NCI-H2227 (cell line): ENCODE measurements around the gene INTS6L.
"Not testable (repeated sequence)": the region's sequence is repeated elsewhere in the genome, so short reads cannot be mapped to it uniquely, and the experiment has no call there.

Experiments
- DNase-seq: peaks from one replicate; lab custom pipeline; 2025; ENCODE audit not compliant: unreplicated experiment; lab: John Stamatoyannopoulos, UW

The INTS6L gene

GRCh38 chrX:135522132-135522530 is 1.7 kb downstream of the INTS6L start:
- no peak for DNase-seq

GRCh38 chrX:135522878-135523693 is 2.6 kb downstream of the INTS6L start:
- DNase-seq, result no peak

- peak; percentile 41 for DNase-seq
Measured at GRCh38 chrX:135528254-135528653, 7.8 kb downstream of the INTS6L start.

- no peak for DNase-seq
Measured at GRCh38 chrX:135528756-135529155, 8.3 kb downstream of the INTS6L start.

- DNase-seq, result no peak
Measured at GRCh38 chrX:135530097-135530496, 9.6 kb downstream of the INTS6L start.

GRCh38 chrX:135531813-135532212 is 11.4 kb downstream of the INTS6L start:
- DNase-seq, result no peak

GRCh38 chrX:135535077-135535940 is 14.8 kb downstream of the INTS6L start:
- DNase-seq, result no peak

- no peak for DNase-seq
Measured at GRCh38 chrX:135536877-135537276, 16.4 kb downstream of the INTS6L start.

GRCh38 chrX:135541351-135541750 is 20.9 kb downstream of the INTS6L start:
- no peak for DNase-seq

GRCh38 chrX:135543172-135543571 is 22.7 kb downstream of the INTS6L start:
- DNase-seq, result no peak

GRCh38 chrX:135543924-135544323 is 23.5 kb downstream of the INTS6L start:
- no peak for DNase-seq

- no peak for DNase-seq
Measured at GRCh38 chrX:135544338-135544948, 24.0 kb downstream of the INTS6L start.

- no peak for DNase-seq
Measured at GRCh38 chrX:135547767-135548166, 27.3 kb downstream of the INTS6L start.

- no peak for DNase-seq
Measured at GRCh38 chrX:135549519-135549918, 29.1 kb downstream of the INTS6L start.

GRCh38 chrX:135556055-135556454 is 35.6 kb downstream of the INTS6L start:
- DNase-seq, result no peak

GRCh38 chrX:135557344-135557743 is 36.9 kb downstream of the INTS6L start:
- DNase-seq, result no peak

GRCh38 chrX:135572436-135572835 is 52.0 kb downstream of the INTS6L start:
- DNase-seq, result no peak

GRCh38 chrX:135581496-135581895 is 61.0 kb downstream of the INTS6L start:
- DNase-seq, result no peak

- no peak for DNase-seq
Measured at GRCh38 chrX:135585153-135585552, 64.7 kb downstream of the INTS6L start.

- DNase-seq, result no peak
Measured at GRCh38 chrX:135591871-135592270, 71.4 kb downstream of the INTS6L start.

GRCh38 chrX:135594049-135594448 is 73.6 kb downstream of the INTS6L start:
- DNase-seq, result not testable (repeated sequence)

- not testable (repeated sequence) for DNase-seq
Measured at GRCh38 chrX:135594453-135594852, 74.0 kb downstream of the INTS6L start.
